ENCODE results near the gene DERA.

DNA sequence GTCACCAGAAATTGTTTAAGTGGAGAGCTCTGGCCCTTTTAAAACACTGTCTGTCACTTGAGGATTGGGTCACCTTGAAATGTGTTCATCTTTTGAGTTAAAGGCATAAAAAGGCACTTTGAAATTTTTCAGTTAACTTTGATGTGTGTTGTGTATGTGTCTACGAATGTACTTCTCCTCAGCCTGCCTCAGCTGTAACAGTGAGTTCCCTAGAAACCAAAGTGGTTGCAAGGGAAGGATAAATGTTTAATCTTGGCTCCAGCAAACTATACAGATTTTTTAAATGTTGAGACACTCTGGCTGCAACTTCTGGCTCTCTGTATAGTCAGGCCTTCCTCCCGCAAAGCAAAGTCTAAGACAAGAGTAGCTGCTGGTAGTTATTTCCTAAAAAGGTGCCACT, 8.3 kb downstream of the DERA start:
- TF ChIP-seq POLR2A (IDR thresholded peaks at IDR 0.05) = no peak
- TF ChIP-seq, protein P1, sequence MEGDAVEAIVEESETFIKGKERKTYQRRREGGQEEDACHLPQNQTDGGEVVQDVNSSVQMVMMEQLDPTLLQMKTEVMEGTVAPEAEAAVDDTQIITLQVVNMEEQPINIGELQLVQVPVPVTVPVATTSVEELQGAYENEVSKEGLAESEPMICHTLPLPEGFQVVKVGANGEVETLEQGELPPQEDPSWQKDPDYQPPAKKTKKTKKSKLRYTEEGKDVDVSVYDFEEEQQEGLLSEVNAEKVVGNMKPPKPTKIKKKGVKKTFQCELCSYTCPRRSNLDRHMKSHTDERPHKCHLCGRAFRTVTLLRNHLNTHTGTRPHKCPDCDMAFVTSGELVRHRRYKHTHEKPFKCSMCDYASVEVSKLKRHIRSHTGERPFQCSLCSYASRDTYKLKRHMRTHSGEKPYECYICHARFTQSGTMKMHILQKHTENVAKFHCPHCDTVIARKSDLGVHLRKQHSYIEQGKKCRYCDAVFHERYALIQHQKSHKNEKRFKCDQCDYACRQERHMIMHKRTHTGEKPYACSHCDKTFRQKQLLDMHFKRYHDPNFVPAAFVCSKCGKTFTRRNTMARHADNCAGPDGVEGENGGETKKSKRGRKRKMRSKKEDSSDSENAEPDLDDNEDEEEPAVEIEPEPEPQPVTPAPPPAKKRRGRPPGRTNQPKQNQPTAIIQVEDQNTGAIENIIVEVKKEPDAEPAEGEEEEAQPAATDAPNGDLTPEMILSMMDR (IDR thresholded peaks at IDR 0.05) = no peak
